ENCODE data around the gene IL17RA.

Gene IL17RA

GRCh38 chr22:17117400-17117799 is 32.6 kb downstream of the IL17RA start:
- no peak for FAIRE-seq
- DNase-seq (ENCODE audit: extremely low spot score, insufficient read length, low read depth): no peak

GRCh38 chr22:17117890-17118289 is 33.1 kb downstream of the IL17RA start:
- peak; percentile 77 for FAIRE-seq
- DNase-seq (ENCODE audit: extremely low spot score, insufficient read length, low read depth): no peak

DNA sequence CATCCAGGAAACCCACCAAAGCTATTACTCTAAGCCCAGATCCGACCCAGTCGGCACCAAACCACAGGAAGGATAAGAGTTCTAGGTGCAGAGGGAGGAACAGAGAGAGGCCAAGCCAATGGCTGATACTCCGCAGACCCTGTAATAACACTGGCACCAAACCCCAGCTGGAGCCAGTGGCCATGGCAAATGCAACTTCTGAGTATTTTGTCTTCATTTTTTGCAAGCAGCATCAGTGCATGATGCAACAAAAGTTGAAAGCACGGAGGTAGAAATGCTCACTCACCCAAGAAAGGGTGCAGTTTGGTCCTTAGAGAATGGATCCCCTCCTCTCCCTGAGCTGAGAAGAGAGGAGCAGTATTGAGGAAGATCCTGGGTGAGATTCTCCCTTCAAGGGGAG is 33.5 kb downstream of the IL17RA start:
- FAIRE-seq (no peak), DNase-seq (ENCODE audit: extremely low spot score, insufficient read length, low read depth) (no peak)

DNA sequence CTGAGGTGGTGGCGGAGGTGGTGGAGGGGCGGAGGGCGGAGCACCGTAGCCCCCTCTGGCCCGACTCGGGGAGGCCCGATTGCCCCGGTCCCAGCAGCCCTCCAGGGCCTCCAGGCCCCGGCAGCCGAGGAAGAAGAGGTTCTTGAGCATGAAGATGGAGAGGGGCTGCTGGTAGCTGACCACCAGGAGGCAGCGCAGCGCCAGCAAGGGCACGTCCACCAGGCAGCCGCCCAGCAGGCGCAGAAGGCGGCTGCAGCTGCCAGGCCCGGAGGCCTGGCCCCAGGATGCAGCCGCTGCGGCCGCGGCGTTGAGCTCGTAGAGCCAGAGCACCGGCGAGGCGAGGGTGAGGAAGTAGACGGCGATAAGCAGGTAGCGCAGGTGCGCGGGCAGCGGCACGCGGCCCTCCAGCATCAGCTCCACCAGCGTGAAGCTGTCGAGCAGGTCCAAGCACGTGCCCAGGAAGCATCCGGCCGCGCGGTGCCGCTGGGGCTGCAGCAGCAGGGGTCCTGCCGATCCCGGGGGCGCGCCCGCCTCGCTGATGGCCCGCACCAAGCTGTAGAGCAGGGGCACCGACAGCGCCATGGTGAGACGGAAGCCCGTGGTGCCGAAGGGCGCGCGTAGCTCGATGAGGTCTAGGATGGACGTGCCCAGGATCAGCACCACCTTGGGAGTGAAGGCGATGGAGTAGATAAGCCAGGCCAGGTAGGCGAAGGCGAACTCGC is 34.8 kb downstream of the IL17RA start:
- no peak for FAIRE-seq
- DNase-seq (ENCODE audit: extremely low spot score, insufficient read length, low read depth): no peak

GRCh38 chr22:17120281-17120680 is 35.5 kb downstream of the IL17RA start:
- DNase-seq (ENCODE audit: extremely low spot score, insufficient read length, low read depth) (no peak), FAIRE-seq (no peak)

DNA sequence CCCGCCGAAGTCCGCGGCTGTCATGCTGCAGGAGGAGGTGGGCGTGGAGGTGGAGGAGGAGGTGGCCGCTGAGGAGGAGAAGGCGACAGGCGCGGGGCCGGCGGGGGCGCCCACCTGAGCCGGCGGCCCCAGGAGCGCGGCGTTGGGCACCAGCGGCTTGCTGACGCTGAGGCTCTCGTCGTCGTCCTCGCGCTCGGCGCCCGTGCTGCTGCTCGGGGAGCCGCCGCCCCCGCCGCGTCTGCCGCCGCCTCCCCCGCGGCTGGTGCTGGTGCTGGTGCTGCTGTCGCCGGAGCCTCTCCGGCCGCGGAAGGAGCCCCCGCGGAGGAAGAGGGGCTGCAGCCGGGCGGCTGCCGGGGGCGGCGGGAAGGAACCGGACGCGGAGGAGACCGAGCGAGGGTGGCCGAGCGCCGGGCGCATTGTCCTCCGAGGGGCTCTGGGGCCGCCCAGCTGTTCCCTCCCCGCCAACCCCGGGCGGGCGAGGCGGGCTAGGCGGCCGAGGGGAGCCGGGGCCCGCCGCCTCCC is 36.0 kb downstream of the IL17RA start:
- FAIRE-seq: no peak
- DNase-seq (ENCODE audit: extremely low spot score, insufficient read length, low read depth): no peak

DNA sequence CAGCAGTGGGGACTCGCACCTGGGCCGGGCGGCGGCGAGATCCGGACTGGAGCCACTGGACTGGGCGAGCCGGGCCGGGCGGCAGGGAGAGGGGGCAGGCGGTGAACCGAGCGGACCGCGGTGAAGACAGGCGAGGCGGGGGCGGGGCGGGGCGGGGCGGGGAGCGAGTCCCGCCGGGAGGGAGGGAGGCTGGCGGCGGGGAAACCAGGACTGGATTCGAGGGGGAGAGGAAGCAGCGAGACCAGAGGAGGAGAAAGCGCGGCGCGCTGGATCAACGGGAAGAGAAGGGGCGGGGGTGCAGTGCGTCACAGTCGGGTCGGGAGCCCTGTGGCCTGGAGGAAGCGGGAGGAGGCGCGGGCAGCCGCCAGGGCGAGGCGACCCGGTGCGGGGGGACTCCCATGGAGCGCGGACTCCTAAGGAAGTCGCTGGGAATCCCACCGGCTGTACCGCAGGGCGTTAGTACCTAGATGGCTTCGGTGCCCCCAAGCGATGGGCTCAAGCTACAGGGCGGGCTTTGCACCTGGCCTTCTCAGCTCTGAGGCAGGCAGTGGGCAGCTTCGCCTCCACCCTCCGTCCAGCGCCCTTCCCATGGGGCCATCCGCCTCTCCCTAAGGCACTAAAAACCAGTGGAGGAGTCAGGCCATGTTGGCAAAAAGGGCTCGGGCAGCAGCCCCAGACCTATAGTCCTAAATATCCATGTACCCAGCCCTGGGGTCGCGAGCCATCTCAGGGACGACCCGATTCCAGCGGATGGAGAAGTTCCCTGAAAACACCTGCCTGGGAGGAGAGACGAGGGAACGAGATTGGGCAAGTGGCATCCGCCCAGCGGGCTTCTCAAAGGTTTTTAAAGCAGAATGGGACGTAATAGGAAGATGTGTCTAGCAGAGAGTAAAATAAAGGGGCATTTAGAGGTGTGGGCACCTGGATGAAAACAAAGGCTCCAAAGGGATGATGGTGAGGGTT is 36.7 kb downstream of the IL17RA start, which contains the start of gene TMEM121B:
TMEM121B (minus strand) TSS at position 128 of the 963 bp plus-strand sequence. CDS start 233 bp downstream, outside the sequence.
- FAIRE-seq (no peak), DNase-seq (ENCODE audit: extremely low spot score, insufficient read length, low read depth) (no peak)

DNA sequence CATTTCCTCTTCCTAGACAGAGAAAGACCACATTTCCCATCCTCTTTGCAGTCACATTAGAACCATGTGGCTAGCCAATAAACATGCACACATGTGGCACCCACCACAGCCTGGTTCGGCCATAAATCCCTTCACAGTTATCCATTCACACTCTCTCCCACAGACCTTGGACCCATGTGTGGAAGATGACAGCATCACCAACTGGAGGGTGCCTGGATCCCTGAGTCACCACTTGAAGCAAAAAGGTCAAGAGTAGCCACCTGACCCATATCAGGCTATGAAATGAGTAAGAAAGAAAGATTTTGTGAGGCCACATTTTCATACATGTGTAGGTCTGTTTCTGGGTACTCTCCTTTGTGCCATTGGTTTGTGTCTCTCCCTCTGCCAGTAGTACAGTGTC is 45.4 kb downstream of the IL17RA start:
- DNase-seq (ENCODE audit: extremely low spot score, insufficient read length, low read depth) (no peak), FAIRE-seq (no peak)

- no peak for DNase-seq (ENCODE audit: extremely low spot score, insufficient read length, low read depth)
- no peak for FAIRE-seq
Measured at GRCh38 chr22:17131686-17132085, 46.9 kb downstream of the IL17RA start.

DNA sequence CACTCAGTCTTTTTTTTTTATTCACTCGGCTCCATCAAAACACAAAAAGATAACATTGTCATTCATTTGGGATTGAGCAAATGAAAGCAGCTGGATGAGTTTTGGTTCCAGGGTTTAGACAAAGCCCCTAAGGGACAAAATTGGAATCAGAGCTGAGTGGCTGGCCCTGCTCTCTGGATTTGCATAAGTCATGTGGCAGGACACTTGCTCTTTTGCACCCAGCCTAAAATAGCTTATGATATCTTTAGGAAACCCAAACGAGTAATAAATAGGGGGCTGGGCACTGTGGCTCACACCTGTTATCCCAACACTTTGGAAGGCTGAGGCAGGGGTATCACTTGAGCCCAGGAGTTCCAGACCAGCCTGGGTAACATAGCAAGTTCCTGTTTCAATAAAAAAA is 47.3 kb downstream of the IL17RA start:
- FAIRE-seq (no peak), DNase-seq (ENCODE audit: extremely low spot score, insufficient read length, low read depth) (no peak)

GRCh38 chr22:17133137-17133536 is 48.3 kb downstream of the IL17RA start:
- DNase-seq (ENCODE audit: extremely low spot score, insufficient read length, low read depth) (no peak), FAIRE-seq (no peak)

- no peak for FAIRE-seq
- no peak for DNase-seq (ENCODE audit: extremely low spot score, insufficient read length, low read depth)
Measured at GRCh38 chr22:17135153-17135760, 50.5 kb downstream of the IL17RA start.

DNA sequence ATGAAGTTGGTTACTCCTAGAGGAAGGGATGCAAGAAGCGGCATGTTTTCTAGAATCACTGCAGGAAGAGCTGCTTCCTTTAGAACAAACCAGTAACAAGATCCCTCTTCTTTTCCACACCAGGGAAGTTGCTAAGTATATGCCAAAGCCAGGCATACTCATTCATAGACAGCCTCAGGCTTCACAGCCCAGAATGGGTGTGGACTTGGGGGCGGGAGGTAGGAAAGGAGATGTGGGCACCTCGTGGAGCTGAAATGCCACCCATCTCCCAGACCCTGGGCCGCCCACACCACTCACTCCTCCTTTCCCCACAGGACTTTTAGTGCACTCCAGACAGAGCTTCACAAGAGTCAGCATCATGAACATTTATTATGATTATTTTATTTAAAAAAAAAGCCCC is 52.4 kb downstream of the IL17RA start:
- FAIRE-seq (no peak), DNase-seq (ENCODE audit: extremely low spot score, insufficient read length, low read depth) (no peak)

GRCh38 chr22:17137861-17138425 is 53.1 kb downstream of the IL17RA start:
- no peak for FAIRE-seq
- DNase-seq (ENCODE audit: extremely low spot score, insufficient read length, low read depth): no peak

- FAIRE-seq (no peak), DNase-seq (ENCODE audit: extremely low spot score, insufficient read length, low read depth) (no peak)
Measured at GRCh38 chr22:17138513-17138912, 53.7 kb downstream of the IL17RA start.

DNA sequence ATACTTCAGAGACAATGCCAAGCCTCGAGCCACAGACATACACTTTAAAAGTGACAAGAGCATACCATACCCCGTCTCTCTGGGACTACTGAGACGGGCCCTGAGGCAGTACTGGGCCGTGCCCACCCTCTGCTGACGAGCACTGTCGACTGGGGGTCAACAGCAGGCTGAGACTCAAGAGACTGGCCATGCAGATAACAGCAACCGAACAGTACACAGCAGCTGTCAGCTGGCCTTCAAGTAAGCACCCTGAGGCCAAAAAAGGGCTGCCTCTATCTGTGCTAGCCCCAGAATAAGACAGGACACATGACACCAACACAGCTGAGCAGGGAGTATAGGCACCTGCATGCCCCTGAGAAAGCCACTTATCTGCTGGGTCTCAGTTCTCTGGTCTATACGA is 55.2 kb downstream of the IL17RA start:
- no peak for FAIRE-seq

GRCh38 chr22:17140826-17141766 is 56.3 kb downstream of the IL17RA start:
- DNase-seq (ENCODE audit: extremely low spot score, insufficient read length, low read depth) (no peak), FAIRE-seq (no peak)

More for the DNA sequence above, 55.2 kb downstream of the IL17RA start:
- DNase-seq (ENCODE audit: extremely low spot score, insufficient read length, low read depth): no peak

GRCh38 chr22:17143101-17143500 is 58.3 kb downstream of the IL17RA start:
- FAIRE-seq: no peak

GRCh38 chr22:17143826-17144225 is 59.0 kb downstream of the IL17RA start:
- FAIRE-seq: no peak
- DNase-seq (ENCODE audit: extremely low spot score, insufficient read length, low read depth): no peak

More at GRCh38 chr22:17143101-17143500, 58.3 kb downstream of the IL17RA start:
- DNase-seq (ENCODE audit: extremely low spot score, insufficient read length, low read depth): no peak

Measured in GM18507 (cell line).